ENCODE data around the gene MAT2A. TPM values are rescaled to one million over a fixed set of nuclear protein-coding genes. Genes with fewer than 3 reads are reported as not detected.

The MAT2A gene
- total and polyA plus RNA-seq, 9 of the 15 experiments (the other 6 are each of a cell fraction or from before 2014, with no cell fraction given): 130 to 1,027 (median 240) TPM

DNA sequence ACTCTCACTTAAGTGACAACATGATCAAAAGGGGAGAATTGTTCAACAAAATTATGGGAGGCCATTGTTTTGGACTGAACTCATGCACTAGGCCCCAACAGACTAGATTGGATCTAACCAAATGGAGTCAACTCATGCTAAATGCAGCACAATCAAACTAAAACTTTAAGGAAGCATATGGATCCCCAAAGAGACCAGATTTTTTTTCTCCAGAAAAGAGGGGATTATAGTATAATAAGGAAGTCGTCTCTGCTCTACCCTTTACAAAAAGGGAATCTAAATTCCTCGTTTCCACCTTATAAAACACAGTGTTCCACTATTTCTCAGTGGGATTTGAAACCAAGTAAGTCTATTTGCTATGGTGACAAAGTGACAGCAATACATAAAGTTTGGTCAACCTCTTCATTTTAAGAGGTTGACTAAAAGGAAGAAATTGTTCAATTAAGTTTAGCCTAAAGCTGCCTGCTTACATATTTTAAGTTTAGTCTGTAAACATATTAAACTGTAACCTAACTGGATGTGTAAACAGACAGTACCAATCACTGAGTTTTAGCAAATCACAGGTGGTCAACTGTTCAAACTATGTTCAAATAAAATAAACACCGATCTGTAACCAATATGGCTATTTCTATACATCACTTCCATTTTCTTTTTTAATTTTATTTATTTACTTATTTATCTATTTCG, 40.9 kb upstream of the MAT2A start (continued):
- TF ChIP-seq, protein P1, sequence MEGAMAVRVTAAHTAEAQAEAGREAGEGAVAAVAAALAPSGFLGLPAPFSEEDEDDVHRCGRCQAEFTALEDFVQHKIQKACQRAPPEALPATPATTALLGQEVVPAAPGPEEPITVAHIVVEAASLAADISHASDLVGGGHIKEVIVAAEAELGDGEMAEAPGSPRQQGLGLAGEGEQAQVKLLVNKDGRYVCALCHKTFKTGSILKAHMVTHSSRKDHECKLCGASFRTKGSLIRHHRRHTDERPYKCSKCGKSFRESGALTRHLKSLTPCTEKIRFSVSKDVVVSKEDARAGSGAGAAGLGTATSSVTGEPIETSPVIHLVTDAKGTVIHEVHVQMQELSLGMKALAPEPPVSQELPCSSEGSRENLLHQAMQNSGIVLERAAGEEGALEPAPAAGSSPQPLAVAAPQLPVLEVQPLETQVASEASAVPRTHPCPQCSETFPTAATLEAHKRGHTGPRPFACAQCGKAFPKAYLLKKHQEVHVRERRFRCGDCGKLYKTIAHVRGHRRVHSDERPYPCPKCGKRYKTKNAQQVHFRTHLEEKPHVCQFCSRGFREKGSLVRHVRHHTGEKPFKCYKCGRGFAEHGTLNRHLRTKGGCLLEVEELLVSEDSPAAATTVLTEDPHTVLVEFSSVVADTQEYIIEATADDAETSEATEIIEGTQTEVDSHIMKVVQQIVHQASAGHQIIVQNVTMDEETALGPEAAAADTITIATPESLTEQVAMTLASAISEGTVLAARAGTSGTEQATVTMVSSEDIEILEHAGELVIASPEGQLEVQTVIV (CRISPR knock-in tag; IDR thresholded peaks at IDR 0.05; ENCODE audit: borderline replicate concordance): peak; percentile 72; the same call in 1 of the 2 replicates
- TF ChIP-seq SAFB2 (IDR thresholded peaks at IDR 0.05; ENCODE audit: borderline replicate concordance, low read depth, low read length, severe bottlenecking): no peak
- TF ChIP-seq GABPB1 (CRISPR knock-in tag; IDR thresholded peaks at IDR 0.05): no peak
- peak; percentile 93 for TF ChIP-seq ZNF311 (CRISPR knock-in tag; IDR thresholded peaks at IDR 0.05)
- 0 out of 2 replicates have a peak, but pooled peaks have one; percentile 38 for TF ChIP-seq ZNF347 (CRISPR knock-in tag; IDR thresholded peaks at IDR 0.05; ENCODE audit: low read depth)
- TF ChIP-seq, protein P2, sequence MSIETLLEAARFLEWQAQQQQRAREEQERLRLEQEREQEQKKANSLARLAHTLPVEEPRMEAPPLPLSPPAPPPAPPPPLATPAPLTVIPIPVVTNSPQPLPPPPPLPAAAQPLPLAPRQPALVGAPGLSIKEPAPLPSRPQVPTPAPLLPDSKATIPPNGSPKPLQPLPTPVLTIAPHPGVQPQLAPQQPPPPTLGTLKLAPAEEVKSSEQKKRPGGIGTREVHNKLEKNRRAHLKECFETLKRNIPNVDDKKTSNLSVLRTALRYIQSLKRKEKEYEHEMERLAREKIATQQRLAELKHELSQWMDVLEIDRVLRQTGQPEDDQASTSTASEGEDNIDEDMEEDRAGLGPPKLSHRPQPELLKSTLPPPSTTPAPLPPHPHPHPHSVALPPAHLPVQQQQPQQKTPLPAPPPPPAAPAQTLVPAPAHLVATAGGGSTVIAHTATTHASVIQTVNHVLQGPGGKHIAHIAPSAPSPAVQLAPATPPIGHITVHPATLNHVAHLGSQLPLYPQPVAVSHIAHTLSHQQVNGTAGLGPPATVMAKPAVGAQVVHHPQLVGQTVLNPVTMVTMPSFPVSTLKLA (conservative IDR thresholded peaks at IDR 0.05): no peak
- peak; percentile 39; the same call in 1 of the 2 replicates for TF ChIP-seq ZKSCAN3 (CRISPR knock-in tag; IDR thresholded peaks at IDR 0.05)
- TF ChIP-seq, protein P3, sequence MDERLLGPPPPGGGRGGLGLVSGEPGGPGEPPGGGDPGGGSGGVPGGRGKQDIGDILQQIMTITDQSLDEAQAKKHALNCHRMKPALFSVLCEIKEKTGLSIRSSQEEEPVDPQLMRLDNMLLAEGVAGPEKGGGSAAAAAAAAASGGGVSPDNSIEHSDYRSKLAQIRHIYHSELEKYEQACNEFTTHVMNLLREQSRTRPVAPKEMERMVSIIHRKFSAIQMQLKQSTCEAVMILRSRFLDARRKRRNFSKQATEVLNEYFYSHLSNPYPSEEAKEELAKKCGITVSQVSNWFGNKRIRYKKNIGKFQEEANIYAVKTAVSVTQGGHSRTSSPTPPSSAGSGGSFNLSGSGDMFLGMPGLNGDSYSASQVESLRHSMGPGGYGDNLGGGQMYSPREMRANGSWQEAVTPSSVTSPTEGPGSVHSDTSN (CRISPR knock-in tag; IDR thresholded peaks at IDR 0.05; ENCODE audit: low read depth): no peak
- TF ChIP-seq, protein P3 (tag; conservative IDR thresholded peaks at IDR 0.05; ENCODE audit: low read depth): peak; percentile 46; the same call in 1 of the 2 replicates
- TF ChIP-seq MAFG (tag; conservative IDR thresholded peaks at IDR 0.05): no peak
- TF ChIP-seq STAG1 (CRISPR knock-in tag; IDR thresholded peaks at IDR 0.05; ENCODE audit: borderline replicate concordance): no peak
- TF ChIP-seq, protein P4, sequence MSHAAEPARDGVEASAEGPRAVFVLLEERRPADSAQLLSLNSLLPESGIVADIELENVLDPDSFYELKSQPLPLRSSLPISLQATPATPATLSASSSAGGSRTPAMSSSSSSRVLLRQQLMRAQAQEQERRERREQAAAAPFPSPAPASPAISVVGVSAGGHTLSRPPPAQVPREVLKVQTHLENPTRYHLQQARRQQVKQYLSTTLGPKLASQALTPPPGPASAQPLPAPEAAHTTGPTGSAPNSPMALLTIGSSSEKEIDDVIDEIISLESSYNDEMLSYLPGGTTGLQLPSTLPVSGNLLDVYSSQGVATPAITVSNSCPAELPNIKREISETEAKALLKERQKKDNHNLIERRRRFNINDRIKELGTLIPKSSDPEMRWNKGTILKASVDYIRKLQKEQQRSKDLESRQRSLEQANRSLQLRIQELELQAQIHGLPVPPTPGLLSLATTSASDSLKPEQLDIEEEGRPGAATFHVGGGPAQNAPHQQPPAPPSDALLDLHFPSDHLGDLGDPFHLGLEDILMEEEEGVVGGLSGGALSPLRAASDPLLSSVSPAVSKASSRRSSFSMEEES (CRISPR knock-in tag; IDR thresholded peaks at IDR 0.05): no peak
- TF ChIP-seq ETV5 (CRISPR knock-in tag; IDR thresholded peaks at IDR 0.05; ENCODE audit: low read depth): no peak
- TF ChIP-seq, protein P5, sequence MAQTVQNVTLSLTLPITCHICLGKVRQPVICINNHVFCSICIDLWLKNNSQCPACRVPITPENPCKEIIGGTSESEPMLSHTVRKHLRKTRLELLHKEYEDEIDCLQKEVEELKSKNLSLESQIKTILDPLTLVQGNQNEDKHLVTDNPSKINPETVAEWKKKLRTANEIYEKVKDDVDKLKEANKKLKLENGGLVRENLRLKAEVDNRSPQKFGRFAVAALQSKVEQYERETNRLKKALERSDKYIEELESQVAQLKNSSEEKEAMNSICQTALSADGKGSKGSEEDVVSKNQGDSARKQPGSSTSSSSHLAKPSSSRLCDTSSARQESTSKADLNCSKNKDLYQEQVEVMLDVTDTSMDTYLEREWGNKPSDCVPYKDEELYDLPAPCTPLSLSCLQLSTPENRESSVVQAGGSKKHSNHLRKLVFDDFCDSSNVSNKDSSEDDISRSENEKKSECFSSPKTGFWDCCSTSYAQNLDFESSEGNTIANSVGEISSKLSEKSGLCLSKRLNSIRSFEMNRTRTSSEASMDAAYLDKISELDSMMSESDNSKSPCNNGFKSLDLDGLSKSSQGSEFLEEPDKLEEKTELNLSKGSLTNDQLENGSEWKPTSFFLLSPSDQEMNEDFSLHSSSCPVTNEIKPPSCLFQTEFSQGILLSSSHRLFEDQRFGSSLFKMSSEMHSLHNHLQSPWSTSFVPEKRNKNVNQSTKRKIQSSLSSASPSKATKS (CRISPR knock-in tag; IDR thresholded peaks at IDR 0.05): peak; percentile 70; the same call in 1 of the 2 replicates
- 0 out of 2 replicates have a peak, but pooled peaks have one; percentile 53 for TF ChIP-seq ZSCAN32 (CRISPR knock-in tag; IDR thresholded peaks at IDR 0.05)
- no peak for TF ChIP-seq RFX5 (IDR thresholded peaks at IDR 0.05; ENCODE audit: low read depth, low read length)

Measured in K562 (cell line).